ENCODE results near the gene PSORS1C1. TPM values are rescaled to one million over a fixed set of nuclear protein-coding genes. Genes with fewer than 3 reads are reported as not detected.

PSORS1C1 gene
- total RNA-seq, 3 donors from 2014 or later, result 2.4 to 11.1 (median 4.6) TPM

GRCh38 chr6:31116661-31117385, 2.2 kb downstream of the PSORS1C1 start:
- Histone ChIP-seq H3K4me1 (ENCODE audit: low read depth) (peaks cover 13% of the 10 kb centered on the region), H3K36me3 (ENCODE audit: low read depth) (no peaks in the 10 kb centered on the region), H3K4me3 (no peak overlapping the region), H3K9me3 (no peaks in the 10 kb centered on the region)
- DNase-seq (no peak), ATAC-seq (no peak)
- no peak for TF ChIP-seq CTCF (IDR thresholded peaks at IDR 0.05)
- intact Hi-C loops (cut with DNase I, micrococcal nuclease), result no loop called here

GRCh38 chr6:31118178-31118577, 3.6 kb downstream of the PSORS1C1 start:
- intact Hi-C loops (cut with DNase I, micrococcal nuclease), result no loop called here
- H3K9me3 ChIP-seq, result no peaks in the 10 kb centered on the region
- TF ChIP-seq CTCF (IDR thresholded peaks at IDR 0.05), result no peak
- peaks cover 22% of the 10 kb centered on the region for H3K4me1 ChIP-seq (ENCODE audit: low read depth)
- ATAC-seq (no peak), DNase-seq (no peak)
- H3K36me3 ChIP-seq (ENCODE audit: low read depth), result no peaks in the 10 kb centered on the region
- H3K4me3 ChIP-seq, result no peak overlapping the region

- no peak for TF ChIP-seq CTCF (IDR thresholded peaks at IDR 0.05)
These were observed 5.7 kb downstream of the PSORS1C1 start, which contains the start of gene CDSN for GRCh38 chr6:31120151-31120915. TSS of gene CDSN (minus strand) at chr6:31120446. CDS start at chr6:31120419, 27 bp downstream.

GRCh38 chr6:31121131-31121790, 6.7 kb downstream of the PSORS1C1 start:
- no peak for TF ChIP-seq CTCF (IDR thresholded peaks at IDR 0.05)
- ATAC-seq (no peak), DNase-seq (no peak)
- Histone ChIP-seq H3K36me3 (ENCODE audit: low read depth) (no peaks in the 10 kb centered on the region), H3K4me3 (no peak overlapping the region), H3K4me1 (ENCODE audit: low read depth) (peaks cover 9% of the 10 kb centered on the region), H3K9me3 (no peaks in the 10 kb centered on the region)
- intact Hi-C loops (cut with DNase I, micrococcal nuclease), result no loop called here

More at GRCh38 chr6:31120151-31120915, 5.7 kb downstream of the PSORS1C1 start, which contains the start of gene CDSN:
- Histone ChIP-seq H3K4me1 (ENCODE audit: low read depth) (peaks cover 10% of the 10 kb centered on the region), H3K4me3 (no peak within 1 kb of the TSS), H3K9me3 (no peaks in the 10 kb centered on the region), H3K36me3 (ENCODE audit: low read depth) (no peaks in the 10 kb centered on the region)
- intact Hi-C loops (cut with DNase I, micrococcal nuclease), result no loop called here
- DNase-seq (no peak), ATAC-seq (no peak)

- no peaks in the 10 kb centered on the region for H3K9me3 ChIP-seq
- intact Hi-C loops (cut with DNase I, micrococcal nuclease), result no loop called here
- DNase-seq, result peak; percentile 50 to 76 (median 74)
- H3K36me3 ChIP-seq (ENCODE audit: low read depth), result no peaks in the 10 kb centered on the region
- TF ChIP-seq CTCF (IDR thresholded peaks at IDR 0.05), result no peak
- H3K4me1 ChIP-seq (ENCODE audit: low read depth), result peaks cover 15% of the 10 kb centered on the region
- peak; percentile 48 for ATAC-seq
- H3K4me3 ChIP-seq, result no peak overlapping the region
These were observed 8.4 kb downstream of the PSORS1C1 start for GRCh38 chr6:31122791-31123706.
